MG63 (cell line): ENCODE data around the gene PLEKHN1. TPM values are rescaled to one million over a fixed set of nuclear protein-coding genes. Genes with fewer than 3 reads are reported as not detected.

Source experiments
- total RNA-seq: library from RNA; depleted of rRNA; stranded (reverse); fragments of >200 nt; shearing (Covaris generic); gene quantifications from 2 replicates; pipeline ENCODE4 v1.2.3, GENCODE V29; 2014; ENCODE audit warnings: low replicate concordance; rRNA removed

The PLEKHN1 gene
- total RNA-seq, 1 experiment from 2014 or later, result 0.56 TPM

Other genes starting within 250 kb of the PLEKHN1 start
- 32.7 and 43.5 TPM in 2 replicates for gene SAMD11, start 42.6 kb upstream of the PLEKHN1 start, total RNA-seq
- gene NOC2L, start 7.2 kb upstream of the PLEKHN1 start, total RNA-seq, result 176 and 277 TPM in 2 replicates
- 6.7 and 14.7 TPM in 2 replicates for gene KLHL17, start 5.9 kb upstream of the PLEKHN1 start, total RNA-seq
- gene PERM1, start 15.6 kb downstream of the PLEKHN1 start, total RNA-seq, result 0.13 TPM in 1 of 2 replicates, not detected in the other
- 17.6 and 25.5 TPM in 2 replicates for gene HES4, start 33.6 kb downstream of the PLEKHN1 start, total RNA-seq
- 68.0 and 98.4 TPM in 2 replicates for gene ISG15, start 47.0 kb downstream of the PLEKHN1 start, total RNA-seq
- 38.0 and 70.2 TPM in 2 replicates for gene AGRN, start 53.6 kb downstream of the PLEKHN1 start, total RNA-seq
- gene RNF223, start 107.8 kb downstream of the PLEKHN1 start, total RNA-seq, result not detected in 2 replicates
- 7.3 and 18.2 TPM in 2 replicates for gene C1orf159, start 149.6 kb downstream of the PLEKHN1 start, total RNA-seq
- gene TTLL10, start 207.4 kb downstream of the PLEKHN1 start, total RNA-seq, result not detected in 2 replicates
- gene TNFRSF18, start 240.1 kb downstream of the PLEKHN1 start, total RNA-seq, result not detected in 2 replicates
- gene TNFRSF4, start 247.7 kb downstream of the PLEKHN1 start, total RNA-seq, result not detected in 2 replicates